ENCODE measurements around the gene ERAS.

Gene ERAS

DNA sequence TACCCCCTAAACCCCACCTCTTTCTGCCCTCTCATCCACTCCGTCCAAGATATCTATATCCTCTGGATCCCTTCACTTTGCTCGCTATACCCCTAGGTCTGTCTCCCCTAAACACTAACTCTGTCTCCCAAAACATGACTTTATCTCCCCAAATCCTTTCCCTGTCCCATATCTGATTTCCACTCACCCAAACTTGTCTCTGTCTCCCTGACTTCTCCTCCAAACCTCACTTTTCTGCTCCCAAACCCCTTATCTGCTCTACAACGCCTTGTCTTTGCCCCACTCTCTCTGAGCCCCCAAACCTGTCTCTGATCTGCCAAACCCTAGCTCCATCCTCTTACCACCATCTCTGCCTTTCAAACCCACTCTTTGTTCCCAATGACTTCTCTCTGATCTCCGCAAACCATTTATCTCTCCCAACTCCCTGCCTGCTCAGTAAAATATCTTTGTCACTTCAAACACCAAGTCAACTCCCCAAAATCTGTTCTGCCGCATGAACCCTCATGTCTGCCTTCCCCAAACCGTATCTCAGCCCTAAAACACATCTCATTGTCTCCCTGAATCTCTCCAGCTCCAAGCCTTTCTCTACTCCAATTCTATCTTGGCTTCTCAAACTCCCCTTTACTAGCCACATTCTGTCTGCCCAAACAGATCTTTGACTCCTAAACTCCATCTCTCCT lies 39.3 kb upstream of the ERAS start:
- H3K4me1 ChIP-seq (ENCODE audit: control insufficient read depth, insufficient read depth, low read length), result no peaks in the 10 kb centered on the region
- H3K4me3 ChIP-seq (ENCODE audit: low read length), result no peak overlapping the region
- peaks cover 41% of the 10 kb centered on the region for H3K27me3 ChIP-seq (replicated peaks; ENCODE audit: control insufficient read depth, insufficient read depth, low read length)
- no peak for DNase-seq (ENCODE audit: low read depth)
- no peaks in the 10 kb centered on the region for H3K36me3 ChIP-seq (ENCODE audit: control insufficient read depth, insufficient read depth, low read length, severe bottlenecking)
- no peaks in the 10 kb centered on the region for H3K9me3 ChIP-seq (ENCODE audit: control insufficient read depth, low read length)
- no peak overlapping the region for H3K9ac ChIP-seq (ENCODE audit: low read length)

DNA sequence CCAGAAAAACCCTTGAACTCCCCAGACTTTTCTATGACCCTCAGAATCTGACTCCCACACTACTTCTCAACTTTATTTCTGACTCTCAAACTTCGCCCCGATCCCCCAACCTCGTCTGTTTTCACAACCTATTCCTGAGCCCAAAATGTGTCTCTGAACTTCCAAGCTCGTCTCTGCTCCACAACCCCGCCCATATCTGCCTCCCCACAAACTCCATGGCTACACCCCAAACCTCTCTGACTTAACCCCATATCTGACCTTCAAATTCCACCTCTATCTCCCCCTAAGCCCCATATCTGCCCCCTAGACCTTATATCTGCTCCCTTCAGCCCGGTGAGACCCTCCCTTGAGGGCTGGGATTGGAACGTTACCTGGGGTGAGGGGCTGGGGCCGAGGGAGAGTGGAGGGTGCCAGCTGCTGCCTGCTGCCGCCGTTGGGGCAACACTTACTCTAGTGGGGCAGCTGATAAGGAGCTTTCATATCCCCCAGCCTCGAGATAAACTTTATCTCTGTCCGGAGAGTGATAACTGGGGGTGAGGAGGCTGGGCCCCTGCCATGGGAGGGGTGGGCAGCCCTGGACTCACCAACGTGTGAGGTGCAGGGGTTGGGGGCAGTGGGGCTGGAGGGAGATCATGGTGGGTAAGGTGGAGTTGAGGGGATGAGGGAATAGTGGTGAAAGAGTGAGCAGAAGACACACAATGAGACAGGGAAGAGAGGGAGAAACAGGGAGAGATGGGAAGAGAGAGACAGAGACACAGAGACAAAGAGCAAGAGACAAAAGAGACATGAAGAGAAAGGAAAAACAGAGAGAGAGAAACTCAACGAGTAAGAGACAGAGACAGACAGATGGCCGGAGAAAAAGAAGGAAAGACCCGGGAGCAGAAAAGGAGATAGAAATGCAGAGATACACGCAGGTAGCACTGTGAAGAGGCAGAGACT lies 38.5 kb upstream of the ERAS start:
- H3K9me3 ChIP-seq (ENCODE audit: control insufficient read depth, low read length), result no peaks in the 10 kb centered on the region
- H3K4me3 ChIP-seq (ENCODE audit: low read length), result no peak overlapping the region
- H3K27me3 ChIP-seq (replicated peaks; ENCODE audit: control insufficient read depth, insufficient read depth, low read length), result peaks cover 42% of the 10 kb centered on the region
- no peaks in the 10 kb centered on the region for H3K36me3 ChIP-seq (ENCODE audit: control insufficient read depth, insufficient read depth, low read length, severe bottlenecking)
- DNase-seq (ENCODE audit: low read depth), result no peak
- no peak overlapping the region for H3K9ac ChIP-seq (ENCODE audit: low read length)
- H3K4me1 ChIP-seq (ENCODE audit: control insufficient read depth, insufficient read depth, low read length), result no peaks in the 10 kb centered on the region

- Histone ChIP-seq H3K9me3 (ENCODE audit: control insufficient read depth, low read length) (no peaks in the 10 kb centered on the region), H3K36me3 (ENCODE audit: control insufficient read depth, insufficient read depth, low read length, severe bottlenecking) (no peaks in the 10 kb centered on the region), H3K9ac (ENCODE audit: low read length) (no peak overlapping the region), H3K4me3 (ENCODE audit: low read length) (no peak overlapping the region), H3K27me3 (replicated peaks; ENCODE audit: control insufficient read depth, insufficient read depth, low read length) (peaks cover 47% of the 10 kb centered on the region), H3K4me1 (ENCODE audit: control insufficient read depth, insufficient read depth, low read length) (no peaks in the 10 kb centered on the region)
- no peak for DNase-seq (ENCODE audit: low read depth)
Measured at GRCh38 chrX:48789366-48790220, 36.7 kb upstream of the ERAS start.

- no peak for DNase-seq (ENCODE audit: low read depth)
- peaks cover 47% of the 10 kb centered on the region for H3K27me3 ChIP-seq (replicated peaks; ENCODE audit: control insufficient read depth, insufficient read depth, low read length)
- no peak overlapping the region for H3K9ac ChIP-seq (ENCODE audit: low read length)
- H3K4me1 ChIP-seq (ENCODE audit: control insufficient read depth, insufficient read depth, low read length), result peaks cover 7% of the 10 kb centered on the region
- H3K36me3 ChIP-seq (ENCODE audit: control insufficient read depth, insufficient read depth, low read length, severe bottlenecking), result no peaks in the 10 kb centered on the region
- H3K9me3 ChIP-seq (ENCODE audit: control insufficient read depth, low read length), result no peaks in the 10 kb centered on the region
- H3K4me3 ChIP-seq (ENCODE audit: low read length), result no peak overlapping the region
Measured at GRCh38 chrX:48790477-48790876, 35.8 kb upstream of the ERAS start.

DNA sequence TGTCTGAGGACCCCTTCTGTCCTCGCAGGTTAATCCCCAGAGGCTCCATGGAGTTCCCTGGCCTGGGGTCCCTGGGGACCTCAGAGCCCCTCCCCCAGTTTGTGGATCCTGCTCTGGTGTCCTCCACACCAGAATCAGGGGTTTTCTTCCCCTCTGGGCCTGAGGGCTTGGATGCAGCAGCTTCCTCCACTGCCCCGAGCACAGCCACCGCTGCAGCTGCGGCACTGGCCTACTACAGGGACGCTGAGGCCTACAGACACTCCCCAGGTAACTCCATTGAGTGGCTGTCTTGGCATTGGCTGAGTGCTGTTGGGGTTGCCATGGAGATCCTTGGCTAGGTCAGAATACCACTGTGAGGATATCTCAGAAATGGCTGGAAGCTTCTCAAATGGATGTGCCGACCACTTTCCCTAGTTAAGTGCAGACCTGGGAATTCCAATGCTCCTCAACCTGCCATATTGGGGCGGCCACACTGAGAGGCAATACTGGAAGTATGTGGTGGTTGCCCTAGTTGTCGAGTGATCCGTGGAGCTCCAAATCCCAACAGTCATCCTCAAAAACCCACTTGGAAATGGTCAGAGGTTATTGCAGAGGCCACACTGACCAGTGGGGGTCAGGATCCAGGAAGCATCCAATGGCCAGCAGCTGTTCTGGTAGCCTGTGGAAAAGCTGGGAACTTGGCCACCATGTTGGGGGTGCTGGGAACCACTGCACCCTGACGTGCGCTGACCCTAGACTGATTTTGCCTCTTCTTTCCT lies 35.1 kb upstream of the ERAS start:
- H3K9me3 ChIP-seq (ENCODE audit: control insufficient read depth, low read length), result no peaks in the 10 kb centered on the region
- H3K36me3 ChIP-seq (ENCODE audit: control insufficient read depth, insufficient read depth, low read length, severe bottlenecking), result no peaks in the 10 kb centered on the region
- no peak overlapping the region for H3K9ac ChIP-seq (ENCODE audit: low read length)
- H3K27me3 ChIP-seq (replicated peaks; ENCODE audit: control insufficient read depth, insufficient read depth, low read length), result peaks cover 52% of the 10 kb centered on the region
- H3K4me3 ChIP-seq (ENCODE audit: low read length), result no peak overlapping the region
- peaks cover 8% of the 10 kb centered on the region for H3K4me1 ChIP-seq (ENCODE audit: control insufficient read depth, insufficient read depth, low read length)
- no peak for DNase-seq (ENCODE audit: low read depth)

DNA sequence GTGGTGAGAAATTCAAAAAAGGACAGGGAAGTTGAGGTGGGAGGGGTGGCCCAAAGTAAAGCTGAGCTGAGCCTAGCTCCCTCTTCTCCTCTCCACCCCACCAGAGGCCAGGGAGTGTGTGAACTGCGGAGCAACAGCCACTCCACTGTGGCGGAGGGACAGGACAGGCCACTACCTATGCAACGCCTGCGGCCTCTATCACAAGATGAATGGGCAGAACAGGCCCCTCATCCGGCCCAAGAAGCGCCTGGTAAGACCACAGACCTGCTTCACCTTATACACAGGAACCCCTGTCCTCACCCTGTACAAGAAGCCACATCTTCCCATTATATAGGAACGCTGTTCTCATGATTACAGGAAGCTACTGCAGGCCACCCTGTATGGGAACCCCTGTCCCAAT lies 34.1 kb upstream of the ERAS start:
- H3K27me3 ChIP-seq (replicated peaks; ENCODE audit: control insufficient read depth, insufficient read depth, low read length), result peaks cover 52% of the 10 kb centered on the region
- H3K36me3 ChIP-seq (ENCODE audit: control insufficient read depth, insufficient read depth, low read length, severe bottlenecking), result no peaks in the 10 kb centered on the region
- no peak overlapping the region for H3K4me3 ChIP-seq (ENCODE audit: low read length)
- H3K4me1 ChIP-seq (ENCODE audit: control insufficient read depth, insufficient read depth, low read length), result peaks cover 8% of the 10 kb centered on the region
- no peak overlapping the region for H3K9ac ChIP-seq (ENCODE audit: low read length)
- no peaks in the 10 kb centered on the region for H3K9me3 ChIP-seq (ENCODE audit: control insufficient read depth, low read length)
- no peak for DNase-seq (ENCODE audit: low read depth)

- peaks cover 44% of the 10 kb centered on the region for H3K27me3 ChIP-seq (replicated peaks; ENCODE audit: control insufficient read depth, insufficient read depth, low read length)
Measured at GRCh38 chrX:48793935-48794334, 32.4 kb upstream of the ERAS start.

GRCh38 chrX:48794340-48794910 lies 31.9 kb upstream of the ERAS start:
- DNase-seq (ENCODE audit: low read depth), result no peak
- Histone ChIP-seq H3K9me3 (ENCODE audit: control insufficient read depth, low read length) (no peaks in the 10 kb centered on the region), H3K36me3 (ENCODE audit: control insufficient read depth, insufficient read depth, low read length, severe bottlenecking) (no peaks in the 10 kb centered on the region), H3K9ac (ENCODE audit: low read length) (no peak overlapping the region), H3K4me1 (ENCODE audit: control insufficient read depth, insufficient read depth, low read length) (peaks cover 8% of the 10 kb centered on the region), H3K27me3 (replicated peaks; ENCODE audit: control insufficient read depth, insufficient read depth, low read length) (peaks cover 44% of the 10 kb centered on the region), H3K4me3 (ENCODE audit: low read length) (no peak overlapping the region)

More at GRCh38 chrX:48793935-48794334, 32.4 kb upstream of the ERAS start:
- DNase-seq (ENCODE audit: low read depth), result no peak
- no peaks in the 10 kb centered on the region for H3K36me3 ChIP-seq (ENCODE audit: control insufficient read depth, insufficient read depth, low read length, severe bottlenecking)
- no peak overlapping the region for H3K4me3 ChIP-seq (ENCODE audit: low read length)
- H3K9ac ChIP-seq (ENCODE audit: low read length), result no peak overlapping the region
- no peaks in the 10 kb centered on the region for H3K9me3 ChIP-seq (ENCODE audit: control insufficient read depth, low read length)
- H3K4me1 ChIP-seq (ENCODE audit: control insufficient read depth, insufficient read depth, low read length), result peaks cover 8% of the 10 kb centered on the region

GRCh38 chrX:48794911-48795515 lies 31.3 kb upstream of the ERAS start:
- DNase-seq (ENCODE audit: low read depth), result peak; percentile 54
- Histone ChIP-seq H3K4me3 (ENCODE audit: low read length) (no peak overlapping the region), H3K36me3 (ENCODE audit: control insufficient read depth, insufficient read depth, low read length, severe bottlenecking) (no peaks in the 10 kb centered on the region), H3K9me3 (ENCODE audit: control insufficient read depth, low read length) (no peaks in the 10 kb centered on the region), H3K9ac (ENCODE audit: low read length) (no peak overlapping the region), H3K27me3 (replicated peaks; ENCODE audit: control insufficient read depth, insufficient read depth, low read length) (peaks cover 40% of the 10 kb centered on the region), H3K4me1 (ENCODE audit: control insufficient read depth, insufficient read depth, low read length) (peaks cover 8% of the 10 kb centered on the region)

- H3K27me3 ChIP-seq (replicated peaks; ENCODE audit: control insufficient read depth, insufficient read depth, low read length), result peaks cover 28% of the 10 kb centered on the region
- peaks cover 8% of the 10 kb centered on the region for H3K4me1 ChIP-seq (ENCODE audit: control insufficient read depth, insufficient read depth, low read length)
Measured at GRCh38 chrX:48798318-48798717, 28.0 kb upstream of the ERAS start.

More at GRCh38 chrX:48798318-48798717, 28.0 kb upstream of the ERAS start:
- Histone ChIP-seq H3K9me3 (ENCODE audit: control insufficient read depth, low read length) (no peaks in the 10 kb centered on the region), H3K9ac (ENCODE audit: low read length) (no peak overlapping the region), H3K36me3 (ENCODE audit: control insufficient read depth, insufficient read depth, low read length, severe bottlenecking) (no peaks in the 10 kb centered on the region), H3K4me3 (ENCODE audit: low read length) (no peak overlapping the region)
- no peak for DNase-seq (ENCODE audit: low read depth)
